H1 (cell line): ENCODE measurements around the gene MYH11. TPM values are rescaled to one million over a fixed set of nuclear protein-coding genes. Genes with fewer than 3 reads are reported as not detected.

Source experiments
- CTCF ChIA-PET: fragments of 300-600 bp; sonication (Branson Sonifier 250); formaldehyde crosslinking; loops from one replicate; lab custom pipeline; 2021; ENCODE audit not compliant: partially characterized antibody; lab: Charles Lee
- POLR2A ChIA-PET: fragments of 300-600 bp; sonication (Branson Sonifier 250); formaldehyde crosslinking; loops from one replicate; lab custom pipeline; 2021; ENCODE audit warnings: inconsistent platforms; ENCODE audit not compliant: partially characterized antibody; lab: Charles Lee
- DNase-seq, 2 experiments: peaks; one replicate each; pipeline versions ENCODE4 v3.0.0 to v3.0.0-alpha.2; 2010 to 2022; ENCODE audit warnings: low spot score in 2 of 2, low read depth in 1 of 2, mixed read lengths in 1 of 2
- FAIRE-seq: peaks from 2 replicates; lab custom pipeline; 2011; peaks lifted over from hg19 to GRCh38; lab: Jason Lieb, UNC
- H2AFZ ChIP-seq: 2 replicates; pipeline ENCODE4 v1.8.1; 2012; ENCODE audit warnings: low read length, inconsistent platforms
- H2AK5ac ChIP-seq: 2 replicates; pipeline ENCODE4 v1.6.1; 2013; ENCODE audit warnings: low read depth, low read length
- H2BK120ac ChIP-seq: replicated peaks from 2 replicates; pipeline ENCODE3; 2013; ENCODE audit warnings: low read depth, low read length, inconsistent platforms
- H2BK12ac ChIP-seq: 2 replicates; pipeline ENCODE4 v1.6.1; 2013; ENCODE audit warnings: low read depth, low read length
- H2BK15ac ChIP-seq: 2 replicates; pipeline ENCODE4 v1.6.1; 2013; ENCODE audit warnings: low read length
- H2BK20ac ChIP-seq: 2 replicates; pipeline ENCODE4 v1.6.1; 2013; ENCODE audit warnings: low read length
- H2BK5ac ChIP-seq: 2 replicates; pipeline ENCODE4 v1.6.1; 2013; ENCODE audit warnings: low read depth, low read length
- H3K14ac ChIP-seq: 2 replicates; pipeline ENCODE4 v1.6.1; 2013; ENCODE audit warnings: inconsistent platforms; ENCODE audit not compliant: insufficient read length
- H3K18ac ChIP-seq: 2 replicates; pipeline ENCODE4 v1.6.1; 2013; ENCODE audit warnings: low read length; ENCODE audit errors: extremely low read depth
- H3K23ac ChIP-seq: 2 replicates; pipeline ENCODE4 v1.6.1; 2013; ENCODE audit warnings: inconsistent platforms; ENCODE audit not compliant: insufficient read length
- H3K23me2 ChIP-seq: 2 replicates; pipeline ENCODE4 v1.6.1; 2013; ENCODE audit warnings: low read depth, low read length
- H3K27ac ChIP-seq: 2 replicates; pipeline ENCODE4 v1.6.1; 2011; ENCODE audit warnings: low read depth, low read length, inconsistent platforms
- H3K27me3 ChIP-seq, 4 experiments: replicated peaks in 1 of 4; 1 replicate in 1 of 4; 2 replicates in 3 of 4; pipeline versions ENCODE4 v1.6.1 to v1.8.1; 2011 to 2013; ENCODE audit warnings: low read length in 3 of 4, mild to moderate bottlenecking in 3 of 4, inconsistent platforms in 2 of 4, mixed read lengths in 2 of 4, moderate library complexity in 1 of 4; ENCODE audit not compliant: control insufficient read depth in 3 of 4, insufficient read depth in 3 of 4; ENCODE audit errors: extremely low read depth in 1 of 4
- H3K36me3 ChIP-seq, 4 experiments: 2 replicates each; pipeline versions ENCODE4 v1.6.1 to v1.8.1; 2011 to 2013; ENCODE audit warnings: mild to moderate bottlenecking in 4 of 4, low read length in 3 of 4, moderate library complexity in 2 of 4, control low read depth in 1 of 4, inconsistent platforms in 1 of 4; ENCODE audit not compliant: insufficient read depth in 4 of 4, control insufficient read depth in 2 of 4
- H3K4ac ChIP-seq: replicated peaks from 2 replicates; pipeline ENCODE3; 2013; ENCODE audit warnings: low read length, low read depth, mixed read lengths, inconsistent platforms; ENCODE audit not compliant: insufficient read length
- H3K4me1 ChIP-seq, 4 experiments: replicated peaks in 1 of 4; 1 replicate in 1 of 4; 2 replicates in 3 of 4; pipeline versions ENCODE4 v1.6.1 to v1.8.1; 2011 to 2013; ENCODE audit warnings: low read length in 3 of 4, inconsistent platforms in 2 of 4, mixed read lengths in 1 of 4; ENCODE audit not compliant: insufficient read depth in 4 of 4, control insufficient read depth in 3 of 4
- H3K4me2 ChIP-seq, 2 experiments: 2 replicates each; pipeline versions ENCODE4 v1.6.1 to v1.8.1; 2011 to 2013; ENCODE audit warnings: low read depth in 2 of 2, low read length in 2 of 2, control low read depth in 1 of 2, inconsistent platforms in 1 of 2, mild to moderate bottlenecking in 1 of 2; ENCODE audit not compliant: insufficient read depth in 1 of 2
- H3K4me3 ChIP-seq, 4 experiments: fragments of 200-600, 300-600 bp in 1 of 4; sonication (generic), shearing (Covaris generic), sonication (Bioruptor Twin) in 1 of 4; 2 replicates each; pipeline versions ENCODE4 v1.5.1 to v1.8.1; 2011 to 2016; ENCODE audit warnings: low read length in 4 of 4, low read depth in 3 of 4, control low read depth in 2 of 4, inconsistent platforms in 2 of 4, mild to moderate bottlenecking in 2 of 4, mixed read lengths in 1 of 4, moderate library complexity in 1 of 4; ENCODE audit not compliant: insufficient read depth in 2 of 4; ENCODE audit errors: extremely low read depth in 1 of 4
- H3K56ac ChIP-seq: replicated peaks from 2 replicates; pipeline ENCODE3; 2013; ENCODE audit warnings: low read depth, mild to moderate bottlenecking, mixed read lengths, low read length, inconsistent platforms; ENCODE audit not compliant: insufficient read length
- H3K79me1 ChIP-seq: 2 replicates; pipeline ENCODE4 v1.6.1; 2013; ENCODE audit warnings: low read depth, low read length, control low read depth
- H3K79me2 ChIP-seq, 2 experiments: 2 replicates each; pipeline versions ENCODE4 v1.6.1 to v1.8.1; 2012 to 2013; ENCODE audit warnings: low read length in 2 of 2, mild to moderate bottlenecking in 2 of 2, inconsistent platforms in 1 of 2; ENCODE audit not compliant: insufficient read depth in 2 of 2, control insufficient read depth in 1 of 2
- H3K9ac ChIP-seq, 4 experiments: replicated peaks in 1 of 4; 1 replicate in 1 of 4; 2 replicates in 3 of 4; pipeline versions ENCODE4 v1.6.1 to v1.8.1; 2011 to 2013; ENCODE audit warnings: low read depth in 3 of 4, low read length in 3 of 4, control low read depth in 2 of 4, mild to moderate bottlenecking in 2 of 4, moderate library complexity in 2 of 4, inconsistent platforms in 1 of 4; ENCODE audit errors: extremely low read depth in 1 of 4
- H3K9me3 ChIP-seq, 2 experiments: 2 replicates each; pipeline versions ENCODE4 v1.6.1 to v1.8.1; 2012 to 2013; ENCODE audit warnings: mild to moderate bottlenecking in 2 of 2, moderate library complexity in 2 of 2, control low read depth in 1 of 2, inconsistent platforms in 1 of 2, low read depth in 1 of 2, low read length in 1 of 2, mixed read lengths in 1 of 2; ENCODE audit not compliant: insufficient read depth in 2 of 2
- H4K20me1 ChIP-seq, 2 experiments: replicated peaks in 1 of 2; 2 replicates each; pipeline versions ENCODE3 to v1.8.1; 2011 to 2013; ENCODE audit warnings: inconsistent platforms in 2 of 2, low read length in 2 of 2, mild to moderate bottlenecking in 1 of 2; ENCODE audit not compliant: insufficient read depth in 2 of 2, control insufficient read depth in 1 of 2
- H4K5ac ChIP-seq: 2 replicates; pipeline ENCODE4 v1.6.1; 2013; ENCODE audit warnings: low read length, low read depth, mixed read lengths, inconsistent platforms; ENCODE audit not compliant: insufficient read length
- H4K8ac ChIP-seq: 2 replicates; pipeline ENCODE4 v1.8.0; 2013; ENCODE audit warnings: mild to moderate bottlenecking, moderate library complexity, low read length, inconsistent platforms; ENCODE audit not compliant: insufficient read depth; ENCODE audit errors: extremely low read depth
- H4K91ac ChIP-seq: replicated peaks from 2 replicates; pipeline ENCODE3; 2013; ENCODE audit warnings: low read length, mixed read lengths, inconsistent platforms; ENCODE audit not compliant: insufficient read length
- CBX8 ChIP-seq: fragments of 300-800, 300-1000 bp; sonication (generic); IDR thresholded peaks from 2 replicates; pipeline ENCODE4 v1.7.1; 2016; ENCODE audit warnings: low read depth, low read length, borderline replicate concordance
- GABPA ChIP-seq: IDR thresholded peaks from 2 replicates; pipeline ENCODE4 v1.6.1; 2011; ENCODE audit warnings: mild to moderate bottlenecking, low read length, moderate library complexity, borderline replicate concordance; ENCODE audit not compliant: insufficient read depth
- KDM1A ChIP-seq: fragments of 200-600, 300-600 bp; sonication (generic); IDR thresholded peaks from 2 replicates; pipeline ENCODE4 v1.7.1; 2016; ENCODE audit warnings: mild to moderate bottlenecking, low read length, borderline replicate concordance
- MAFK ChIP-seq: IDR thresholded peaks from 2 replicates; pipeline ENCODE4 v1.6.1; 2012; ENCODE audit warnings: low read depth, mild to moderate bottlenecking, improper control_type of control experiment, low read length
- SRF ChIP-seq: IDR thresholded peaks from 2 replicates; pipeline ENCODE4 v1.6.1; 2011; ENCODE audit warnings: mild to moderate bottlenecking, low read depth, low read length, moderate library complexity
- TBP ChIP-seq: IDR thresholded peaks from 2 replicates; pipeline ENCODE4 v1.6.1; 2011; ENCODE audit warnings: low read depth, low read length, improper control_type of control experiment
- WGBS, 2 experiments: shearing (Covaris generic) in 1 of 2; methylation state at CpG; one replicate each; pipeline versions ENCODE4 v1.1.6 to v1.1.7; 2013 to 2015; ENCODE audit warnings: low lambda C conversion rate in 2 of 2, mixed read lengths in 2 of 2, inconsistent platforms in 1 of 2, low coverage in 1 of 2, missing lambda C conversion rate in 1 of 2; ENCODE audit not compliant: insufficient replicate concordance in 2 of 2, insufficient coverage in 1 of 2, insufficient read length in 1 of 2; ENCODE audit errors: extremely low coverage in 1 of 2, missing lambda C conversion rate in 1 of 2; 5-methylcytosine and 5-hydroxymethylcytosine counted together
- polyA plus RNA-seq, 7 experiments: library from polyadenylated mRNA; depleted of rRNA in 3 of 7; stranded (reverse) in 5 of 7; unstranded in 2 of 7; fragments of >200 nt in 5 of 7; fragments of 200-250 nt in 2 of 7; gene quantifications; 1 replicate in 5 of 7; 2 replicates in 1 of 7; 4 replicates in 1 of 7; pipeline versions ENCODE4 v1.2.1 to v1.2.3, GENCODE V29; 2011 to 2013; ENCODE audit warnings: missing spikeins in 2 of 7, mixed read lengths in 2 of 7
- total RNA-seq: library from RNA; stranded (reverse); fragmentation: NEBNext Ultra II Directional; extraction: Animal tissue kit (Norgen Biotek cat#: 25700); gene quantifications from 2 replicates; pipeline ENCODE4 v1.2.1, GENCODE V29; 2021

The MYH11 gene
- total and polyA plus RNA-seq, 2 of the 8 experiments (the other 6 are each of a cell fraction or from before 2014, with no cell fraction given): 0.11 to 0.78 TPM

- POLR2A ChIA-PET: no interaction called here
These were observed 1.7 kb downstream of the MYH11 start for GRCh38 chr16:15854906-15855703.

More at GRCh38 chr16:15854906-15855703, 1.7 kb downstream of the MYH11 start:
- peaks cover 4 to 42% (median 31%) of the 10 kb centered on the region in 4 experiments for H3K27me3 ChIP-seq
- H3K79me1 ChIP-seq: no peaks in the 10 kb centered on the region
- no peak overlapping the region for H4K8ac ChIP-seq
- no peak overlapping the region for H3K56ac ChIP-seq
- H3K18ac ChIP-seq: no peak overlapping the region
- no peak for DNase-seq
- no peak overlapping the region for H2BK120ac ChIP-seq
- H2AFZ ChIP-seq: no peak overlapping the region
- H3K79me2 ChIP-seq: no peaks in the 10 kb centered on the region
- CTCF ChIA-PET: no interaction called here
- no peak for FAIRE-seq
- no peaks in the 10 kb centered on the region for H3K36me3 ChIP-seq
- H3K14ac ChIP-seq: no peak overlapping the region
- H3K23me2 ChIP-seq: peaks cover 12% of the 10 kb centered on the region
- no peak overlapping the region for H2BK12ac ChIP-seq
- H3K4ac ChIP-seq: no peak overlapping the region
- no peak overlapping the region for H2BK15ac ChIP-seq
- H2BK20ac ChIP-seq: no peak overlapping the region
- H3K9me3 ChIP-seq: no peaks in the 10 kb centered on the region
- TF ChIP-seq SRF: no peak
- no peak for TF ChIP-seq TBP
- TF ChIP-seq GABPA: no peak
- TF ChIP-seq CBX8: no peak
- TF ChIP-seq KDM1A: no peak
- no peak for TF ChIP-seq MAFK
- H3K23ac ChIP-seq: no peak overlapping the region
- no peaks in the 10 kb centered on the region; a peak in 2 of 7 replicates for H3K4me1 ChIP-seq
- no peak overlapping the region for H3K4me2 ChIP-seq
- H2BK5ac ChIP-seq: no peak overlapping the region
- H4K91ac ChIP-seq: no peak overlapping the region
- no peak overlapping the region for H3K9ac ChIP-seq
- WGBS, 2 experiments: 89% methylated on average over 15 of the region's 15 CpGs; no CpG with 5 or more reads in 1 of the 2 experiments
- no peak overlapping the region for H3K27ac ChIP-seq
- H4K5ac ChIP-seq: no peak overlapping the region
- no peaks in the 10 kb centered on the region for H4K20me1 ChIP-seq
- H2AK5ac ChIP-seq: no peak overlapping the region
- no peak overlapping the region for H3K4me3 ChIP-seq
